HG02840 (cell line): Measurements from ENCODE around the gene PDCD4.
"Not testable (repeated sequence)": the region's sequence is repeated elsewhere in the genome, so short reads cannot be mapped to it uniquely, and the experiment has no call there.

Source experiments
- ATAC-seq: cut with Tn5 transposase; IDR thresholded peaks from one replicate; pipeline ENCODE4 v1.9.1; 2021; ENCODE audit warnings: mild to moderate bottlenecking, moderate library complexity, moderate number of reproducible peaks; ENCODE audit not compliant: unreplicated experiment, low FRiP score

PDCD4 gene

GRCh38 chr10:110876788-110877187, 5.1 kb downstream of the PDCD4 start:
- no peak for ATAC-seq

DNA sequence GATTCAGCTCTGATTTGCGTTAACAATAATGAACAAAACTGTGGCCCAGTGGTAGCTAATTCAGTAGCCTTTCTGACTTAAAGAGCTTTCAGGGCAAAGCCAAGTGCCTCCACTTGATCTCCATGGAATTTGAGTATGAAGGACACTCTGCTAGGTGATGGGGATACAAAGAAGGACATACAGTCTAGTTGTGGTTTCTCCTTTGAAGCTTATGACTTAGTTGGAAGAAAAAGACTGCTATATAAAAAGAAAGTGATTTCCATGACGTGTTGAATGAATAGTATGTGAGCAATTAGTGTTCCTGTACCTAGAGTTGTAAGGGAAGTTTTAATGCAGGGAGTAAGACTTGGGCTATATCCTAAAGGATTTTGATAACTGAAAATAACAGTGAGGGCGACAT, 8.3 kb downstream of the PDCD4 start:
- ATAC-seq = no peak

DNA sequence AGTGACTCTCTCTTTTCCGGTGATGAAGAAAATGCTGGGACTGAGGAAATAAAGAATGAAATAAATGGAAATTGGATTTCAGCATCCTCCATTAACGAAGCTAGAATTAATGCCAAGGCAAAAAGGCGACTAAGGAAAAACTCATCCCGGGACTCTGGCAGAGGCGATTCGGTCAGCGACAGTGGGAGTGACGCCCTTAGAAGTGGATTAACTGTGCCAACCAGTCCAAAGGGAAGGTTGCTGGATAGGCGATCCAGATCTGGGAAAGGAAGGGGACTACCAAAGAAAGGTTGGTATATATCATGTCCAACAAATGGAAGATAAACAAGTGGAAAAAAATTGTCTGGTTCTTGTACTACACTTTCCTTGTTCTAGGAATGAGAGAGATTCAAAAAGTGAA, 9.5 kb downstream of the PDCD4 start:
- no peak for ATAC-seq

DNA sequence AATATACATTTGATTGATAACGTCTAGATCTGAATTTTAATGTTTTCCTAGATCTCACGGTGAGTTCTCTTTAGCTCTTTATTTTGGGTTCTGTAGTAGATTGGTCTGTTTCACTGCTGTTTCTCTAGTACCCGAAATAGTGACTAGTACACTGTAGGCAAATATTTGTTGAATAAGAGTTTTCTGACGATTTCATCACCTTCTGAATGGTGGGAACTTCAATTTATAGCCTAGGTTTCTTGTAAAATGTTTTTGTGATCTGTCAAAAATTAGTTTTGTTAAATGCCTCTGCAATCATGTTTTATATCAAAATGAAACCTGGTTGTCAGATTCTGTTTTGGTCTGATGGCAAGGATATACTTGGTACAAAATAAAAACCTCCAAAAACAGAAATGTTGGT, 10.2 kb downstream of the PDCD4 start:
- ATAC-seq = no peak

GRCh38 chr10:110883924-110884323, 12.2 kb downstream of the PDCD4 start:
- ATAC-seq = no peak

DNA sequence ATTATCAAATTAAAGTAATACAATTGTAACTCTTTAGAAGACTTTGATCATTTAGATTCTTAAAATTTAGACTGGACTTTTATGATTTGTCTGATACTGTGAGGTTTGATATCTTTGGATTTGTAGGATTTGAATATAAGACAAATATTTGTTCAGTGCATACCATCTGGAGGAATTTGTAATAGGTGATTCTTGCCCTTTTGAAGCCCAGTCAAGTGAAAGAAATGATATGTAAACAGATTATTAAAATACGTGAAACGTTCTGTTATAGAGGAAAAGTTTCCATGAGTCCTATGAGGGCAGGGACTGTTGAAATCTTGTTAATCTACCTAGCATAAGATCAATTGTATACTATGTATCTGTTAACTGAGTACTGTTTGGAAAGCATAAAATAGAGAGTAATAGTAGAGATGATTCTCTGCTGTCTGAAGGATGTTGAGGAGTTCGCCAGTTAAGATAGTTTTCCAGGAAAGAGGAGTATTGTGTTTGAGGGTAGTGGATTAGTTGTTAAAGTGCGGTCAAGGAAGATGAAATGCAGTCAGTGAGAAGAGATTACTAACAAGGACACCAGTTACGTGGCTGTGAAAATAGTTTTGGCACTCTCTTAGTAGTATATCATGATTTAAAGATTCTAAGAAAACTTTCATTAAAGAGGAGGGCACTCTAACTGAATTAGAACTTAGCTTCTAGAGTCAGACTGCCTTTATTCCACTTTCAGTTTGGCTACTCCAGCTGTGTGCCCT, 14.4 kb downstream of the PDCD4 start:
- no peak for ATAC-seq

DNA sequence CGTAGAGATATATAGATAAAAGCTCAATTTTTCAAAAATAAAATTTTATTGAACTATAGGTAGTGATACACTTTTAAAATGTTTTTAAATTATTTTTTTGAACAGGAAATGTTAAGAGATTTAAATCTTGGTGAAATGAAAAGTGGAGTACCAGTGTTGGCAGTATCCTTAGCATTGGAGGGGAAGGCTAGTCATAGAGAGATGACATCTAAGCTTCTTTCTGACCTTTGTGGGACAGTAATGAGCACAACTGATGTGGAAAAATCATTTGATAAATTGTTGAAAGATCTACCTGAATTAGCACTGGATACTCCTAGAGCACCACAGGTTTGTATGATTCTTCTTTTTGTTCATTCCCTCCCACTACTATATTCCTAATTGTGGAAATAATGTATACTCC, 15.8 kb downstream of the PDCD4 start:
- no peak for ATAC-seq

DNA sequence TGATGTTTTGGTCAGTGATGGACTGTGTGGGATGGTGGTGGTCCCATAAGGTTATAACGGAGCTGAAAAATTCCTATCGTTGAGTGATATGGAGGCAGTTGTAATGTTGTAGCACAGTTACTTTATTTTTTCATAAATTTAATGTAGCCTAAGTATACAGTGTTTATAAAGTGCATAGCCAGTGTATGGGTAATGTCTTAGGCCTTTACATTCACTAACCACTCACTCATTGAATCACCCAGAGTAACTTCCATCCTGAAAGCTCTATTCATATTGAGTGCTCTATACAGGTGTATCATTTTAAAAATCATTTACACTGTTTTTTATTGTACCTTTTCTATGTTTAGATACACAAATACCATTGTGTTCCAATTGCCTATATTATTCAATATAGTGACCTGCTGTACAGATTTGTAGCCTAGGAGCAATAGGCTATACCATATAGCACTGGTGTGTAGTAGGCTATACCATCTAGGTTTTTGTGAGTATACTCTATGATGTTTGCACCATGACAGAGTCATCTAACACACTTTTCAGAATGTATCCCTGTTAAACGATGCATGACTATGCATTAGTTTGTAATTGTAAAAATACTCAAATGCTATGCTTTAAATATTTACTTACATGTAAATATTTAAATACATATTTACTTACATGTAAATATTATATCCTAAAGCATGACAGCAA, 21.0 kb downstream of the PDCD4 start:
- ATAC-seq = no peak

- no peak for ATAC-seq
These were observed 21.9 kb downstream of the PDCD4 start for GRCh38 chr10:110893559-110894179.

DNA sequence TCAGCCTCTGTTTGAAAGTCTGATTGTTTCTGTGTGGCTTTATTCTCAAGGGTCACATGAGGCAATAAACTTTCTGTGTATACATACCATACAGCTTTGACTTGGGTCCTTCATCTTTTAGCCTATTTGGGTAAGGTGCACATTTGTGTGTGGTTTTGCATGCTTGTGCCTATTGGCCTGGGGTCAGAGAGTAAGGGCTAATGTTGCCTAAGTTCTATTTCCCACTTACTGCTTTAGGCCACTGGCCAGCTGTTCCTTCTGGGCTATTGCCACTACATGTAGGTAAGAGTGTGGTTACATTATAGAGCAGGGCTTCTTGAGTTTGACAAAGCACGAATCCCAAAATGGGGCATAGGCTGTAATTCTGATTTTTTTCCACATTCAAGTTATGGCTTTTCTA, 25.5 kb downstream of the PDCD4 start:
- no peak for ATAC-seq

GRCh38 chr10:110898391-110898790, 26.7 kb downstream of the PDCD4 start:
- no peak for ATAC-seq

GRCh38 chr10:110900983-110901382, 29.3 kb downstream of the PDCD4 start:
- no peak for ATAC-seq

DNA sequence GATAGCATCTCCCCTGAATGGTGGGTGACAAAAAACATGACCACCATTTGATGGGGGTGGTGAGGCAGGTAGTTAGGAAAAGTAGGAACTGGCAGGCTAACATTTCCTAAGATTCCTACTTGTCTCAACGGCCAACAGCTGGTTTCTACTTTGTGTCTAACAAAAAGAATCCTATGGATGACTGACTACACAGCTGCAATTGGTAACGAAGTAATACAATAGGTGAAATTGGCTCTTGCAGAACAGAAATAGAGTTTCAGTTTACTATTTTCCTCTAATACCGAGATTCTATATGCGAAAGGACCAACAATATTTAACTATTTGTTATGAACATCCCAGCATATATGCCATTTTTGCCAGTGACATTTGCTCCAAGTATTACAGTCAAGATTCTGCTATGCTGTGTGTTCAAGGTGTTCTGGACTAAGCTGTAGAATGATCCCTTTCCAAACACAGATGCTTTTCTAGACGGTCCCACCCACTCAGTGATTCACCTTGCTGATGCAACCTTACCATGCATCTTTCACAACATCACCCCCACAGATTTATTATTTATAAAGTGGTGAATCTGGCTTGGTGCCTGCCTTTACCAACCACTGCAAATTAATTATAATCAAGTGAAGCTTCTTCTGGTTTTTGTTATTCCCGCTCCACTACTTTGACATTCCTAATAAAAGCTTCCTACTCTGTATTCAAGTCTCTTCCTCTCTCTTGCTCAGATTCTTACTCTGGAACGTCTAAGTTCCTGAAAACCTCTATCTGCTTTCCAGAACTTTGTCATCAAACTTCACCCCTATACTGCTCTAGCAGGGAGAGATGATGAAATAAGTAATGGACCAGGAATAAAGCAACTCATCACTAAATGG, 30.5 kb downstream of the PDCD4 start:
- ATAC-seq = no peak

DNA sequence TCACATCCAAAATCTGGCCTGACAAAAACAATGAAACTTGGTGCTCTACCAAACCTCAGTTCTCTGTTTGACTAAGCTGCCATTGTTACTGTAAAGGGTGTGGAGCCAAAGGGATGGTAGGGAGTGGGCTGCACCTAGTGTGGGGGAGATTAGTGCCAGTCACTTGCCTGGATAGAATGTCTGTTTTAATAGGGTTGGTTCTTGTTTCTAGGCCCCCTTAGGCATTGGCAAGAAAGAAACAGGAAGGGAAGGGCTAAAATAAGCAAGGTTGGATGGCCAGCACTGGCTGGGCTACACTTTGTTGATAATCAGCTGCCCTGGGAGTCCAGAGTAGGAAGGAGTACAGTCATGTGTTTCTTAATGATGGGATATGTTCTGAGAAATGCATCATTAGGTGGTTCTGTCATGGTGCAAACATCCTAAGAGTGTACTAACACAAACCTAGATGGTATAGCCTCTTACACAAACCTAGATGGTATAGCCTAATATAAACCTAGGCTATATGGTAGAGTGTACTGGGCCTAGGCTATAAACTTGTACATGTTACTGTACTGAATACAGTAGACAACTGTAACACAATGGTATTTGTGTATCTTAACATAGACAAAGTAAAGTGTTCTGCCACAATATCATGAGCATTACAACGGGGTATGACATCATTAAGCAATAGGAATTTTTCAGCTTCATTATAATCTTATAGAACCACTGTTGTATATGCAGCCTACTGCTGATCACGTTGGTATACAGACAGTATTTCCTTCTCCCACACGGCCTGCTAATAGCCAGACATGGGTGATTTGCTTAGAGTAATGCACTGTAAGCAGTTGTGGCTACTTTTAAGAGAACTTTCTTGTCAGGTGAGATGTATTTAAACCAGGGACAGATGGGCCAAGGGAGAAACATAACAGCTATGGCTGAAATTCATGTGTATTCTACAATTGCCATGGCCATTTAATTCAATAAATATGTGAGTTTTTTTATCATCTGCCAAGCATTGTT, 31.9 kb downstream of the PDCD4 start:
- no peak for ATAC-seq

DNA sequence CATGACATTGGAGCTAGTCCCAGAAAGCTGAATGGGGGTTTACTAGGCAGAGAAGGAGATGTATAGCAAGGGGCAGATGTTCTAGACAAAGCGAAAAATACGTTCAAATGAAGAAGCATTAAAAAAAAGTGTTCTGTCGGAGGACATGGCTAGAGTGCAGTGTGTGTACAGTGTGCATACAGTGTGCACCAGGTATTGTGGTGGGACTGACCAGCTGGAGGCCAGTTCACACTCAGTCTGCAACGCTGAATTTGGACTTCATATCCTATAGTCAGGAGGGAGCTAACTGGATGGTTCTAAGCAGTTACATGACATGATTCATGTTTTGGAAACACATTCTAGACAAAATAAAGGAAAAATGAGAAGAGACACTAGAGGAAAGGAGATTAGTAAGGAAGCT, 38.4 kb downstream of the PDCD4 start:
- ATAC-seq = no peak

- no peak for ATAC-seq
These were observed 40.6 kb downstream of the PDCD4 start for GRCh38 chr10:110912374-110912773.

DNA sequence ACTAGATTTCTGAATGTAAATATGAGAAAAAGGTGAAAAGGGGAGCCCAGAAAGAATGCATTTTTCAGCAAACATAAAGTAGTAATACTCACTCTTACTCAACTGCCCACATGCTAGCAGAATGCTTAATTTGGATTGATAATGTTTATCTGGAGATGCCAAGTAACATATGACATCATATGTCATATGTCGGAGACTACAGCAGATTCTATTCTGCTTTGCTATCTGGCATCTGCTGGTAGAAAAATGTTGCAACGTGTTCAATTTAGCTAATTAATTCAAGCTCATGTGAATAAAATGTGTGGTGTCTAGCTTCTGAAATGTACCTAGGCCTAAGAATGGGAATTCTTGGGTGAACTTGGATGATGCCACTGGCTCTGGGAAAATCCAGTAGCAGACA, 42.7 kb downstream of the PDCD4 start:
- ATAC-seq = no peak

GRCh38 chr10:110915035-110915434, 43.3 kb downstream of the PDCD4 start:
- no peak for ATAC-seq

DNA sequence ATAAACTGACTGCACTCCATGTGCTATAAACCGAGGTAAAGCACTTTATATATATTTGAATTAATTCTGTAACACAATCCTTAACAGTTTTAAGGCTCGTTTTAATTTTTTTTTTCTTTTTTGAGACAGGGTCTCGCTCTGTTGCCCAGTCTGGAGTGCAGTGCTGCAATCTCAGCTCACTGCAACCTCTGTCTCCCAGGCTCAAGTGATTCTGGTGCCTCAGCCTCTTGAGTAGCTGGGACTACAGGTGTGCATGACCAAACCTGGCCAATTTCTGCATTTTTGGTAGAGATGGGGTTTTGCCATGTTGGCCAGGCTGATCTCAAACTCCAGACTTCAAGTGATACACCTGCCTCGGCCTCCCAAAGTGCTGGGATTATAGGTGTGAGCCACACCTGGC, 43.9 kb downstream of the PDCD4 start:
- ATAC-seq = not testable (repeated sequence)
